ENCODE data around the gene NR6A1.

Gene NR6A1

DNA sequence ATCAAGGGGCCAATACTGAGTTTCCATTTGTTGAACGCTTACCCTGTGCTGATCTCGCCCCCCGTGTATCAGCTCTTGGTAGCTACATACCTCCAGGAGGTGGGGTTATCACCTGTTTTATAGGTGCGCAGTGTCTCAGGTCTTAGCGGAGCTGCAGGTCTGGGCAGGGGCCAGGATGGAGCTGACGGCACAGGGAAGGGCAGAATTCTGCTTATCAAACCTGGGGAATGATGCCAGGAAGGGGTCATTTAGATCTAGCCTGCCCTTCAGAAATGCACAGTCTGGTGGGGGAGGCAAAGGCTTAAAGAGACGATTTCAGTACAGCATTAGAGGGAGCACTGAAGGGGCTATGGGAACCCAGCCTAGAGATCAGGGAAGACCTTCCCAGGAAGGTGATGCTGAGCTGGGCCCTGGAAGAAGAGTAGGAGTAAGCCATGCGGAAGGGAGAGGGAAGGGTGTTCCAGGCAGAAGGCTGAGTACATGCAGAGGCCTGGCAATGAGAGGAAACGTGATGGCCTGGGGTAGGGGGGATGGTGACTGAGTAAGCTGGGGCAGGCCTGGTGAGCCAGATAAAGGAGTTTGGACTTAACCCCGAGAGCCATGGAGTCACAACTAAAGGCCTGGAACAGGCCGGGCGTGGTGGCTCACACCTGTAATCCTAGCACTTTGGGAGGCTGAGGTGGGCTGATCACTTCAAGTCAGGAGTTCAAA, 37.3 kb upstream of the NR6A1 start:
- H2BK15ac ChIP-seq (ENCODE audit: low read length): no peak overlapping the region
- H3K27ac ChIP-seq (replicated peaks; ENCODE audit: low read length): no peak overlapping the region
- no CpG with 5 or more reads among the region's 12 CpGs for WGBS, 2 donors (ENCODE audit: extremely low coverage in 2 of 2, insufficient read length in 2 of 2, insufficient replicate concordance in 1 of 2)

GRCh38 chr9:124805186-124805585, 34.1 kb upstream of the NR6A1 start:
- H3K9me3 ChIP-seq (replicated peaks in 1 of 2; ENCODE audit: control insufficient read depth in 2 of 2, insufficient read depth in 1 of 2, low read depth in 1 of 2, low read length in 2 of 2): peaks cover 0 to 4% of the 10 kb centered on the region in 2 donors
- no peak overlapping the region for H3K4ac ChIP-seq (ENCODE audit: low read length)
- no peak overlapping the region for H2BK120ac ChIP-seq (ENCODE audit: low read depth, low read length)
- no peak for DNase-seq (ENCODE audit: low spot score)
- H3K27me3 ChIP-seq (ENCODE audit: control insufficient read depth in 3 of 3, insufficient read depth in 3 of 3, low read depth in 1 of 3, low read length in 3 of 3): peaks cover 0 to 24% (median 0%) of the 10 kb centered on the region in 3 experiments
- no CpG with 5 or more reads among the region's 4 CpGs for WGBS, 2 donors (ENCODE audit: extremely low coverage in 2 of 2, insufficient read length in 2 of 2, insufficient replicate concordance in 1 of 2)
- no peak overlapping the region for H2BK15ac ChIP-seq (ENCODE audit: low read length)
- no peak overlapping the region for H3K4me3 ChIP-seq (ENCODE audit: low read length in 2 of 2)
- no peak overlapping the region for H2AFZ ChIP-seq (ENCODE audit: low read length)
- no peak overlapping the region for H3K27ac ChIP-seq (replicated peaks; ENCODE audit: low read length)
- no peak overlapping the region for H3K23ac ChIP-seq (ENCODE audit: low read depth, low read length, poor library complexity)
- H2BK5ac ChIP-seq (ENCODE audit: low read length): no peak overlapping the region
- no peak overlapping the region for H3K4me2 ChIP-seq (ENCODE audit: insufficient read depth, low read length, poor library complexity, severe bottlenecking)
- H4K8ac ChIP-seq (ENCODE audit: low read depth, low read length): no peak overlapping the region
- H3K18ac ChIP-seq (ENCODE audit: low read length): no peak overlapping the region
- H3K9ac ChIP-seq (ENCODE audit: low read depth, low read length, poor library complexity): no peak overlapping the region
- no peak overlapping the region for H2BK12ac ChIP-seq (ENCODE audit: low read length)
- no peak overlapping the region for H2AK5ac ChIP-seq (ENCODE audit: low read depth, low read length)
- H3K4me1 ChIP-seq (ENCODE audit: control insufficient read depth in 2 of 2, insufficient read depth in 1 of 2, low read depth in 1 of 2, low read length in 2 of 2): peaks cover 0 to under 1% of the 10 kb centered on the region in 2 donors
- no peaks in the 10 kb centered on the region for H3K36me3 ChIP-seq (replicated peaks in 1 of 2; ENCODE audit: control insufficient read depth in 2 of 2, insufficient read depth in 2 of 2, low read length in 2 of 2)
- no peak overlapping the region for H3K14ac ChIP-seq (ENCODE audit: low read length)
- H4K91ac ChIP-seq (ENCODE audit: low read depth, low read length, poor library complexity): no peak overlapping the region
- no peaks in the 10 kb centered on the region for H3K79me1 ChIP-seq (ENCODE audit: low read depth, low read length)

More for the DNA sequence above, 37.3 kb upstream of the NR6A1 start:
- Histone ChIP-seq H3K14ac (ENCODE audit: low read length) (no peak overlapping the region), H3K9me3 (replicated peaks in 1 of 2; ENCODE audit: control insufficient read depth in 2 of 2, insufficient read depth in 1 of 2, low read depth in 1 of 2, low read length in 2 of 2) (peaks cover 0 to 5% of the 10 kb centered on the region in 2 donors), H3K27me3 (ENCODE audit: control insufficient read depth in 3 of 3, insufficient read depth in 3 of 3, low read depth in 1 of 3, low read length in 3 of 3) (no peaks in the 10 kb centered on the region), H3K79me1 (ENCODE audit: low read depth, low read length) (no peaks in the 10 kb centered on the region), H4K8ac (ENCODE audit: low read depth, low read length) (no peak overlapping the region), H2BK120ac (ENCODE audit: low read depth, low read length) (no peak overlapping the region), H3K9ac (ENCODE audit: low read depth, low read length, poor library complexity) (no peak overlapping the region), H3K36me3 (replicated peaks in 1 of 2; ENCODE audit: control insufficient read depth in 2 of 2, insufficient read depth in 2 of 2, low read length in 2 of 2) (no peaks in the 10 kb centered on the region), H2BK5ac (ENCODE audit: low read length) (peak overlapping the region; percentile 2), H3K18ac (ENCODE audit: low read length) (peak overlapping the region; percentile 27), H2AFZ (ENCODE audit: low read length) (no peak overlapping the region), H2BK12ac (ENCODE audit: low read length) (no peak overlapping the region), H2AK5ac (ENCODE audit: low read depth, low read length) (no peak overlapping the region), H4K91ac (ENCODE audit: low read depth, low read length, poor library complexity) (no peak overlapping the region), H3K4me3 (ENCODE audit: low read length in 2 of 2) (no peak overlapping the region), H3K23ac (ENCODE audit: low read depth, low read length, poor library complexity) (no peak overlapping the region), H3K4me2 (ENCODE audit: insufficient read depth, low read length, poor library complexity, severe bottlenecking) (no peak overlapping the region), H3K4ac (ENCODE audit: low read length) (no peak overlapping the region), H3K4me1 (ENCODE audit: control insufficient read depth in 2 of 2, insufficient read depth in 1 of 2, low read depth in 1 of 2, low read length in 2 of 2) (peaks cover 21 to 24% of the 10 kb centered on the region in 2 donors)
- no peak for DNase-seq (ENCODE audit: low spot score)

DNA sequence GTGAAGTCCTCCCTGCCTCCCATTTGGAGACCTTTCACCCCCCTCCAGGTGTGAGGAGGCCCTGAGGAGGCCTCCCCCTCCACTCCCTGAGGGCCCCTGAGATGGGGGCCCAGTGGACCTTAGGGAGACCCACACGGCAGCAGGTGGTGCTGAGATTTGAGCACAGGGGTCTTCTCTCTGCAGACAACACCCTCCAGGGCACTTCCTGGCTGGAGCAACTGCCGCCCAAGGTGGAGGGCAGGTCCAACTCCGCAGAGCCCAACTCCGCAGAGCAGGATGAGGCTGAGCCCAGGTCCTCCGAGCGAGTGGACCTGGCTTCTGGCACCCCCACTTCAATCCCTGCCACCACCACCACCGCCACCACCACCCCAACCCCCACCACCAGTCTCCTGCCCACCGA, 32.8 kb upstream of the NR6A1 start:
- no peak overlapping the region for H2AFZ ChIP-seq (ENCODE audit: low read length)
- no peak for DNase-seq (ENCODE audit: low spot score)
- H3K36me3 ChIP-seq (replicated peaks in 1 of 2; ENCODE audit: control insufficient read depth in 2 of 2, insufficient read depth in 2 of 2, low read length in 2 of 2): no peaks in the 10 kb centered on the region
- no peak overlapping the region for H3K27ac ChIP-seq (replicated peaks; ENCODE audit: low read length)
- peaks cover 0 to 35% (median 0%) of the 10 kb centered on the region in 3 experiments for H3K27me3 ChIP-seq (ENCODE audit: control insufficient read depth in 3 of 3, insufficient read depth in 3 of 3, low read depth in 1 of 3, low read length in 3 of 3)
- no peak overlapping the region for H3K18ac ChIP-seq (ENCODE audit: low read length)
- no peak overlapping the region for H2BK120ac ChIP-seq (ENCODE audit: low read depth, low read length)
- H3K4me2 ChIP-seq (ENCODE audit: insufficient read depth, low read length, poor library complexity, severe bottlenecking): no peak overlapping the region
- no peaks in the 10 kb centered on the region for H3K9me3 ChIP-seq (replicated peaks in 1 of 2; ENCODE audit: control insufficient read depth in 2 of 2, insufficient read depth in 1 of 2, low read depth in 1 of 2, low read length in 2 of 2)
- WGBS, 2 donors (ENCODE audit: extremely low coverage in 2 of 2, insufficient read length in 2 of 2, insufficient replicate concordance in 1 of 2): no CpG with 5 or more reads among the region's 8 CpGs
- no peak overlapping the region for H4K8ac ChIP-seq (ENCODE audit: low read depth, low read length)
- H2BK12ac ChIP-seq (ENCODE audit: low read length): no peak overlapping the region
- H2BK5ac ChIP-seq (ENCODE audit: low read length): no peak overlapping the region
- no peaks in the 10 kb centered on the region for H3K4me1 ChIP-seq (ENCODE audit: control insufficient read depth in 2 of 2, insufficient read depth in 1 of 2, low read depth in 1 of 2, low read length in 2 of 2)
- no peaks in the 10 kb centered on the region for H3K79me1 ChIP-seq (ENCODE audit: low read depth, low read length)
- no peak overlapping the region for H2BK15ac ChIP-seq (ENCODE audit: low read length)
- H2AK5ac ChIP-seq (ENCODE audit: low read depth, low read length): no peak overlapping the region
- no peak overlapping the region for H3K4me3 ChIP-seq (ENCODE audit: low read length in 2 of 2)
- no peak overlapping the region for H3K4ac ChIP-seq (ENCODE audit: low read length)
- no peak overlapping the region for H4K91ac ChIP-seq (ENCODE audit: low read depth, low read length, poor library complexity)
- no peak overlapping the region for H3K9ac ChIP-seq (ENCODE audit: low read depth, low read length, poor library complexity)
- H3K14ac ChIP-seq (ENCODE audit: low read length): no peak overlapping the region
- peak overlapping the region; percentile 29 for H3K23ac ChIP-seq (ENCODE audit: low read depth, low read length, poor library complexity)

DNA sequence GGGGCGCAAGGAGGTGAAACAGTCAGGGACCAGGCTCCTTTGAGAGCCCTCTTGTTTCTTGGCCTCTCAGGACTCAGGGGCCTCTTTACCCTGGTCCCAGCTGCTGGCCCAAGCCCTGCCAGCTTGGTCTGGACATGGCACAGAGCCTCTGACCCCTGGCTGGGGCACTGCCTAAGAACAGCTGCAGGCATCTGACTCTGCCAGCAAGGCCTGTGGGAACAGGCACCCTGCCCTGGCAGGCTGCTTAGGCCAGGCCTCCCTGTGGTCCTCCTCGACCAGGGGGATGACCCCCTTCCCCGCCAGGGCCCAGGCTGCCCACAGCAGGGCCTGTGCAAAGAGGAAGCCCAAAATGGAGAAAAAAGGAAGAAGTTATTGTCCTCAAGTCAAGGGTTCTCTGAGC, 31.3 kb upstream of the NR6A1 start:
- Histone ChIP-seq H2BK12ac (ENCODE audit: low read length) (no peak overlapping the region), H3K9me3 (replicated peaks in 1 of 2; ENCODE audit: control insufficient read depth in 2 of 2, insufficient read depth in 1 of 2, low read depth in 1 of 2, low read length in 2 of 2) (no peaks in the 10 kb centered on the region), H3K23ac (ENCODE audit: low read depth, low read length, poor library complexity) (no peak overlapping the region), H3K18ac (ENCODE audit: low read length) (peak overlapping the region; percentile 76), H3K4ac (ENCODE audit: low read length) (no peak overlapping the region), H3K36me3 (replicated peaks in 1 of 2; ENCODE audit: control insufficient read depth in 2 of 2, insufficient read depth in 2 of 2, low read length in 2 of 2) (no peaks in the 10 kb centered on the region), H4K8ac (ENCODE audit: low read depth, low read length) (no peak overlapping the region), H3K4me1 (ENCODE audit: control insufficient read depth in 2 of 2, insufficient read depth in 1 of 2, low read depth in 1 of 2, low read length in 2 of 2) (no peaks in the 10 kb centered on the region), H3K79me1 (ENCODE audit: low read depth, low read length) (no peaks in the 10 kb centered on the region), H3K4me2 (ENCODE audit: insufficient read depth, low read length, poor library complexity, severe bottlenecking) (no peak overlapping the region), H3K27me3 (ENCODE audit: control insufficient read depth in 3 of 3, insufficient read depth in 3 of 3, low read depth in 1 of 3, low read length in 3 of 3) (peaks cover 0 to 48% (median 0%) of the 10 kb centered on the region in 3 experiments), H2BK5ac (ENCODE audit: low read length) (no peak overlapping the region), H2AFZ (ENCODE audit: low read length) (no peak overlapping the region), H2BK120ac (ENCODE audit: low read depth, low read length) (no peak overlapping the region), H3K4me3 (ENCODE audit: low read length in 2 of 2) (no peak overlapping the region), H2AK5ac (ENCODE audit: low read depth, low read length) (no peak overlapping the region), H3K27ac (replicated peaks; ENCODE audit: low read length) (no peak overlapping the region), H4K91ac (ENCODE audit: low read depth, low read length, poor library complexity) (no peak overlapping the region), H2BK15ac (ENCODE audit: low read length) (no peak overlapping the region), H3K14ac (ENCODE audit: low read length) (no peak overlapping the region), H3K9ac (ENCODE audit: low read depth, low read length, poor library complexity) (no peak overlapping the region)
- no CpG with 5 or more reads among the region's 3 CpGs for WGBS, 2 donors (ENCODE audit: extremely low coverage in 2 of 2, insufficient read length in 2 of 2, insufficient replicate concordance in 1 of 2)
- DNase-seq (ENCODE audit: low spot score): no peak

All from neuronal stem cell (in vitro differentiated cells).